ENCODE results near the gene ABLIM3.

The ABLIM3 gene

DNA sequence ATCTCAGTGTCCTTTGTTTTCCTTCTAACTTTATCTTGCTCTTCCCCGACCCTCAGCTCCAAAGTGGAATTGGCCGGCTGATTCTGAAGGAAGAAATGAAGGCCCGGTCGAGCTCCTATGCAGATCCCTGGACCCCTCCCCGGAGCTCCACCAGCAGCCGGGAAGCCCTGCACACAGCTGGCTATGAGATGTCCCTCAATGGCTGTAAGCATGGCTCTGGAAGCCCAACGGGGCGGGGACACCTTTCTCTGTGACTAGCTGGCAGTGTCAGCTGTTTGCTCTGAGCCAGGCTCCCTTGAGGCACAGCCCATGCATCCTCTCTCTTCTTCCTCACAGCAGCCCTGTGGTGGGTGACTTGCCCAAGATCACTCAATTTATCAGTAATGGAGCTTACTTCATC, 106.4 kb downstream of the ABLIM3 start:
- TF ChIP-seq JUND (IDR thresholded peaks at IDR 0.05; ENCODE audit: low read depth): no peak
- no peak for DNase-seq (ENCODE audit: low read depth in 1 of 2, low spot score in 1 of 2)
- in situ Hi-C loops (cut with HindIII; ENCODE audit: low pct_unique_long_range_greater_than_20kb, low sequenced_read_pairs): no loop called here

DNA sequence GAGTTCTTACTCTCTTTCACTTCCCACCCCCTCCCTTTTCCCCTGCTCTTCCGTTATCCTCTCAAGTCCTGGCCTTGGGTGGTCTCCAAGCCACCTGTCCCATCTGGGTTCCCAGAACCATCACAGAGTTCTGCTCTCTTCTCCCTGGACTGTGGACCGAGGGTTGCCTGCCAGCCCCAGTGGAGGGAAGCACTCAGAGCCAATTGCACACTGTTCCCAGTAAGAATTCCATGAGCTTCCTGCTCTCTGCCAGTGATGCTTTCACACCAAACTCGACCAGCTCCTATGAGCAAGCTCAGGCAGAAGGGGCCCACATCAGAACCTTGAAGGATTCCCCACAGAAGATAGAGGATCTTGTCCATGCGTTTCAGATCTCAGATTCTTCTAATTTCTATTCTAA, 110.3 kb downstream of the ABLIM3 start:
- no peak for TF ChIP-seq JUND (IDR thresholded peaks at IDR 0.05; ENCODE audit: low read depth)
- no peak for DNase-seq (ENCODE audit: low read depth in 1 of 2, low spot score in 1 of 2)
- in situ Hi-C loops (cut with HindIII; ENCODE audit: low pct_unique_long_range_greater_than_20kb, low sequenced_read_pairs): no loop called here

DNA sequence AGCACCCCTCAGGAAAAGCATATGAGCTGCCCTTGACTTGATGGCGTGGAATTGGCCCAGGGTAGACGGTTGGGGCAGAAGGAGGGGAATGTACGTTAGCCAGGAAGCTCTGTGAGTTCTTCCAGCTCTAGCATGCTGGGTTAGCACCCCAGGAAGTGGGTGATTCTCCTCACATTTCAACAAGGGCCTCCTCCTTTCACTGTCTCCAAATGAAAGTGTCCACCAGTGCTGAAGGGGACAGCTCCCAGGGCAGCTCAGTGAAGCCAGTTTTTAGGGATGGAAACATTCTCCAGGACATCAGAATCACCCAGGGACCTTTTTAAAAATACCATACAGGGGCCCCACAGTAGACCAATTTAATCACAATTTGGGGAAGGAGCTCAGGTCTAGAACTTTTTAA, 113.2 kb downstream of the ABLIM3 start:
- no peak for TF ChIP-seq JUND (IDR thresholded peaks at IDR 0.05; ENCODE audit: low read depth)
- DNase-seq (ENCODE audit: low read depth in 1 of 2, low spot score in 1 of 2): peak; percentile 61 to 80
- in situ Hi-C loops (cut with HindIII; ENCODE audit: low pct_unique_long_range_greater_than_20kb, low sequenced_read_pairs): no loop called here

DNA sequence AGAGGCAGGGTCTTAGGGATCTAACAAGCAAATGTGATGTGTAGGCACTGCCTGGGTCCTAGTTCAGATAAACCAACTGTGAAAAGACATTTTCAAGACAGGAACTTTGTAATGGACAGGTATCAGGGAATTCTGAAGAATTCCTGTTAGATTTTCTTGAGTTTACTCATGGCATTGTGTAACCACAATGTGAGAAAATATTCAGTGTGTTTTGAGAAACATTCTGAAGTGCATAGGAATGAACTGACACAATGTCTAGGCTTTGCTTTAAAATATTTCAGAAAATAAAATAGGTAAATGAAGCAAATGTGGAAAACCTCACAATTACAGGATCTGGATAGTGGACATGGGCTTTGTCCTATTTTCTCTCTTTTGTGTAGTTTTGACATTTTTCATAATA, 115.2 kb downstream of the ABLIM3 start:
- in situ Hi-C loops (cut with HindIII; ENCODE audit: low pct_unique_long_range_greater_than_20kb, low sequenced_read_pairs): no loop called here
- no peak for DNase-seq (ENCODE audit: low read depth in 1 of 2, low spot score in 1 of 2)
- no peak for TF ChIP-seq JUND (IDR thresholded peaks at IDR 0.05; ENCODE audit: low read depth)

DNA sequence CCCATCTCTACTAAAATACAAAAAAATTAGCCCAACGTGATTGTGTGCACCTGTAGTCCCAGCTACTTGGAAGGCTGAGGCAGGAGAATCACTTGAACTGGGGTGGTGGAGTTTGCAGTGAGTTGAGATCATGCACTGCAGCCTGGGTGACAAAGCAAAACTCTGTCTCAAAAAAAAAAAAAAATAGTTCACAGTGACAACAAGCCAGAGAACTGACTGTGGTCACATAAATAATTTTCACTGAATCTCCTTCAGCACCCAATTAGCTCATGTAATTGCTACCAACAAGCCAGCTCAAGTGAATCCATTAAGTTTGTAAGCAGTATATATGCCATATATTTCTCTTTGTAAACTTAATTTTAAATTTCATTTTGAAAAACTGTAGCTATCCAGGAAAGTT, 115.8 kb downstream of the ABLIM3 start:
- DNase-seq (ENCODE audit: low read depth in 1 of 2, low spot score in 1 of 2): no peak
- TF ChIP-seq JUND (IDR thresholded peaks at IDR 0.05; ENCODE audit: low read depth): no peak
- in situ Hi-C loops (cut with HindIII; ENCODE audit: low pct_unique_long_range_greater_than_20kb, low sequenced_read_pairs): no loop called here

DNA sequence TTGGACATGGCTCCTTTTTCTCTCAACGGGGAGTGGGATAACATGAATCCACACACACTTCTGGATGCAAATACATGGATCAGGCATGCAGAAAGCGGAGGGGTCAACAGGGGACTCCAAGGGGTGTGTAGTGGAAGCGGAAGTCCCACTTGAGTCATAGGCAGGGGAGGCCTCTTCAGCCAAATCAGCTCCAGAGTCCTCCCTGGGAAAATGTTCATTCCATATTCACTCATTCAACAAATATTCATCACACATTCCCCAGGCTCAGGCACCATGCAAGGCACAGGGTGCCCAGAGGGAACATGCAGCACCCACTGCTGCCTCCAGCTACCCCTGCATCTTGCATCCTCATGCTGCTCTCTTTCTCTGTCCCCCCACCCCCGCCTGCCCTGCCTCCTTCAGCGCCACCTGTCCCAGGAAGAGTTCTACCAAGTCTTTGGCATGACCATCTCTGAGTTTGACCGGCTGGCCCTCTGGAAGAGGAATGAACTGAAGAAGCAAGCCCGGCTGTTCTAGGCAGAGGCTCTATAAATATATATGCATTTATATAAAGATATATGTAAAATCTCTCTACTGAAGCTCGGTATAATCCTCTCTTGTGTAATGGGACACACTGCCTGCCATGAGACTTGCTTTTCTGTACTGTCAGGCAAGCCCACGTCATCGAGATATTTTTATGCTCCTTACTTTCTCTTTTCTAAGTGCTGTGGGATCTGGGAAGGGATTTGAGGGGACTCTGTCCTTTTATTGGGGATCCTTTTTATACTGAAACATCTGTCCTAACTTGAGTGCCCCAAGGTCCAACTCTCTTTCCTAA, 116.8 kb downstream of the ABLIM3 start:
- TF ChIP-seq JUND (IDR thresholded peaks at IDR 0.05; ENCODE audit: low read depth): no peak
- in situ Hi-C loops (cut with HindIII; ENCODE audit: low pct_unique_long_range_greater_than_20kb, low sequenced_read_pairs): no loop called here
- DNase-seq (ENCODE audit: low read depth in 1 of 2, low spot score in 1 of 2): no peak

DNA sequence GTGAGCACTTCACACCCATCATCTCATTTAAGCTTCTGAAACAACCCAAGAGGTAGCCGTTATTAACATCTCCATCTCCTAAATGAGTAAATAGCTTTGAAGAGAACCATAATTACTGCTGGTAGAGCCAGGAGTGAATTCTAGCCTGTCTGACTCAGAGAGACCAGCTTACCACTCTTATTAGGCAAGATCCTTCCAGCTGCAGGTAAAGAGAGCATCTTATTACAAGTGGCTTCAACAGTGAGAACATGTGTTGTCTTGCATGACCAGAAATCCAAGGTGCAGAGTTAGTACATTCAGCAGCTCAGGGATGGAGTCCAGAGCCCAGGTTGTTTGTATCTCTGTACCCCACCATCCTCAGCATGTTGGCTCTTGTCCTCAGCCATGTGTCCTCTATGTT, 119.5 kb downstream of the ABLIM3 start:
- in situ Hi-C loops (cut with HindIII; ENCODE audit: low pct_unique_long_range_greater_than_20kb, low sequenced_read_pairs): no loop called here
- TF ChIP-seq JUND (IDR thresholded peaks at IDR 0.05; ENCODE audit: low read depth): no peak
- DNase-seq (ENCODE audit: low read depth in 1 of 2, low spot score in 1 of 2): no peak

DNA sequence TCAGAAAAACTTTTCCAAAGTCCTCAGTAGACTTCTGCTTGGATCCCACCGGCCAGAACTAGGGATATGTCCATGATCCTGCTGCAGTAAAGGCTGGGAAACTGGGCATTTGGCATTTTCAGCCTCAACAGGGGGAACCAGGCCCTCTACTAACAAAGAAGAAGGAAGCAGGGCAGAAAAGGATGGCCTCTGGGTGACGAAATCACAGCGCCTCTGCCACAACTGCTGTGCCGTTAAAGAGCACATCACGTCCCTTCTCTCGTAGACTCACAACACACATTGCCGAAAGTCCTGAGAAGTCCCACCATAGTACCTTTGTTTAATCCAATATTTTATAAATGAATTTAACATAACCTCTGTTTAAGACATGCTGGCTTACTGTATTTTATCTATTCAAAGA, 120.0 kb downstream of the ABLIM3 start:
- in situ Hi-C loops (cut with HindIII; ENCODE audit: low pct_unique_long_range_greater_than_20kb, low sequenced_read_pairs): no loop called here
- TF ChIP-seq JUND (IDR thresholded peaks at IDR 0.05; ENCODE audit: low read depth): no peak
- no peak for DNase-seq (ENCODE audit: low read depth in 1 of 2, low spot score in 1 of 2)

DNA sequence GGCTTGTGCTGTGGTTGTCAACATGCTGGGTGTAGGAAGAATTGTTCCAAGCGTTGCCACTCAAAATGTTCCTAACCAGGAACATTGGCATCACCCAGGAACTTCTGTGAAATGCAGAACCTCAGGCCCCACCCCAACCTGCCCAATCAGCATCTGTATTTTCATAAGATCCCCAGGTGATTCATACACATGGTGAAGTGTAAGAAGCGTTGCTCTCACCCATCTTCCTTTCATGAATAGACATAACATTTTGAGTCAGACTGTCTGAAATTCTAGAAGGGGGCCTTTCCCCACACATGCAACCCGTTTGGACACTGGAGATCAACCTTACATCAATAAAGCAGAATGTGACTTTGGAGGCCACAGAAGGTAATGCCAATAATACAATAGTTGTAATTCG, 121.0 kb downstream of the ABLIM3 start:
- no peak for DNase-seq (ENCODE audit: low read depth in 1 of 2, low spot score in 1 of 2)
- in situ Hi-C loops (cut with HindIII; ENCODE audit: low pct_unique_long_range_greater_than_20kb, low sequenced_read_pairs): no loop called here
- TF ChIP-seq JUND (IDR thresholded peaks at IDR 0.05; ENCODE audit: low read depth): no peak

DNA sequence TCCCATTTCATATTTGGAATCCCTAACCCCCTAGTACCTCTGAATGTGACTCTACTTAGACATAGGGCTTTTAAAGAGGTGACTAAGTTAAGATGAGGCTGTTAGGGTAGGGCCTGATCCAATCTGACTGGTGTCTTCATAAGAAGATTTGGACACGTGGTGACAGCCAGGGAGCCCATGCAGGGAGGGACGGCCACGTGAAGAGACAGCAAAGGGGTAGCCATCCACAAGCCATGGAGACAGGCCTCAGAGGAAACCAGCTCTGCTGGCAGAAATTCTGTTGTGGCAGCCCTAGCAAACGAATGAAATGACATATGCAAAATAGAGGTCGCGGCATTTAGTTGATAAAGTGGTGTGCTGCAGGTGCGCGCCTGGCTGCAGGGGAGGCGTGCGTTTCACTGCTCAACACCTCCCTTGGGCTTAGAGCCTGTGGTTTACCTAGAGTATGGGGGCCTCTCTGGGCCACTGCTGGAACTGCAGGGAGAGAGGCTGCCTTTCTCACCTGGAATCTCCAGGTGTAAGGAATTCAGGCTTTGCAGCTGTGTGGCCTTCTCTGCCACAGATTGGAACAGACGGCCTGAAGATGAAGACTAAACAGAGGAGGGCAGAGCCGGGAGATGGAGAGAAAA, 123.3 kb downstream of the ABLIM3 start:
- DNase-seq (ENCODE audit: low read depth in 1 of 2, low spot score in 1 of 2): peak; percentile 83 to 85
- in situ Hi-C loops (cut with HindIII; ENCODE audit: low pct_unique_long_range_greater_than_20kb, low sequenced_read_pairs): no loop called here

DNA sequence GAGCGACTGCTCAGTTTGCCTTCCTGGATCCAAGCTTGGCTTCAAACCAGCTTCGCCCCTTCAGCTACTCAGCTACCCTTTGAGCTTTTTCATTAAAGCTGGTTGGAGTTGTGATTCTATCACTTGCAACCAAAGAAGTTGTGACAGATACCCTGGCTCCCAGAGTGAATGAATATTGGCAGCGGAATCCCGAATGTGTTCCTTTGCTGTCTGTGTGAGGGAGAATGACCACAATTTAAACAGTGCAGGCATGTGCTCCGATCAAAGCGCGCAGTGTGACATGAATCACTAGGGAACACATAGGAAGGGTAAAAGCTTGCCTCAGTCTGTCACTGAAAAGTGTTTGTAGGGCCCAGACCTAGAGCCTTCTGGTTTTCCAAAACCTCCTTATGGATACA, 123.8 kb downstream of the ABLIM3 start:
- no peak for DNase-seq (ENCODE audit: low read depth in 1 of 2, low spot score in 1 of 2)
- in situ Hi-C loops (cut with HindIII; ENCODE audit: low pct_unique_long_range_greater_than_20kb, low sequenced_read_pairs): no loop called here
- no peak for TF ChIP-seq JUND (IDR thresholded peaks at IDR 0.05; ENCODE audit: low read depth)

More for the DNA sequence above, 123.3 kb downstream of the ABLIM3 start:
- TF ChIP-seq JUND (IDR thresholded peaks at IDR 0.05; ENCODE audit: low read depth): no peak

DNA sequence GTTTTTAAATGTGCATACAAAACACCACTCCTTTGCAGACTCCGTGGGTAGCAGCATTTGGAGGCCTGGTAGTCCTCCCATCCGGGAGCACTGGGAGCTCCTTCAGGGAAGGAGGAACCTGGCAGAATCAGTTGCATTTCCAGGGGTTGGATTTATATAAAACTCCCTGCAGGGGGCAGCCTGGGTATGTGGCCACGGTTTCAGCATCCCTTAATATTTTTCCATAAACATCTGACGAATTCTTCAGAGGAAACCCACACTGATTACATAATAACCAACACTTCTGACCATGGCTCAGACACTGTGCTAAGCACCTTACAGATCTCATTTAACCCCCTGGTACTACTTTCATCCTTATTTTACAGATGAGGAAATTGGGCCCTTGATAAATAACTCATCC, 124.3 kb downstream of the ABLIM3 start:
- DNase-seq (ENCODE audit: low read depth in 1 of 2, low spot score in 1 of 2): peak in 1 of 2 experiments; percentile 25
- TF ChIP-seq JUND (IDR thresholded peaks at IDR 0.05; ENCODE audit: low read depth): no peak
- in situ Hi-C loops (cut with HindIII; ENCODE audit: low pct_unique_long_range_greater_than_20kb, low sequenced_read_pairs): no loop called here

DNA sequence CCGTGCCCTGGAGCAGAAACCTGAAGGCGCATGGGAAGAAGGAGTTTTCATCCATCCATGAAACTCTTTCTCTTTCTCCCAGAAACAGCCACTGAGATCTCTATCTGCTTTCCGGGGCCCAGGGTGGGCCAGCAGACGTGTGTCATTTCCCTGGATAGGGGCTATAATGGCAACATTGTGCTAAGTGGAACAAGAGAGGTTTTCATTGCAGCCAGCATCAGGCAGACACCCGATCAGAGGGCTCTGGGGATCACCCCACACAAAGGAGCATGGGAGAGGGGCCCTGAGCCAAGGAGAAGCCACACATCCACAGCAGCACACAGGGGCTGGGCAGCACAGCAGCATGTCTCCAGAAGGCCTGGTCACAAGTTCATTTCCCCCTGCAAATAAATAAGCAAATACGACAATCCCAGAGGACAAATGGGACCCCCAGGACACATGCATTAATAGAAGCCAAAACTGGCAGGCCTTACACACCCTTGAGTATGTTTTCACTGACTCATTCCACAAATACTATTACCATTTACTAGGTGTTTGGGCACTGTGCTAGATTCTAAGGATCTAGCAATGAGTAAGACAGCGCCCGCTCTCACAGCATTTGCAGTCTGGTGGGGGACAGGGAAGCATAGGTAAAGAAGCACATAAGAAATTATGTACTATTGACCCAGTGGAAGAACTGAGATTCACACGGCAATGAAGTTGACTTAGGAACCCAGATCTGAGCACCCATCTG, 126.1 kb downstream of the ABLIM3 start:
- TF ChIP-seq JUND (IDR thresholded peaks at IDR 0.05; ENCODE audit: low read depth): no peak
- no peak for DNase-seq (ENCODE audit: low read depth in 1 of 2, low spot score in 1 of 2)
- in situ Hi-C loops (cut with HindIII; ENCODE audit: low pct_unique_long_range_greater_than_20kb, low sequenced_read_pairs): no loop called here
